Measurements from ENCODE around the gene MTMR10.

Gene MTMR10

DNA sequence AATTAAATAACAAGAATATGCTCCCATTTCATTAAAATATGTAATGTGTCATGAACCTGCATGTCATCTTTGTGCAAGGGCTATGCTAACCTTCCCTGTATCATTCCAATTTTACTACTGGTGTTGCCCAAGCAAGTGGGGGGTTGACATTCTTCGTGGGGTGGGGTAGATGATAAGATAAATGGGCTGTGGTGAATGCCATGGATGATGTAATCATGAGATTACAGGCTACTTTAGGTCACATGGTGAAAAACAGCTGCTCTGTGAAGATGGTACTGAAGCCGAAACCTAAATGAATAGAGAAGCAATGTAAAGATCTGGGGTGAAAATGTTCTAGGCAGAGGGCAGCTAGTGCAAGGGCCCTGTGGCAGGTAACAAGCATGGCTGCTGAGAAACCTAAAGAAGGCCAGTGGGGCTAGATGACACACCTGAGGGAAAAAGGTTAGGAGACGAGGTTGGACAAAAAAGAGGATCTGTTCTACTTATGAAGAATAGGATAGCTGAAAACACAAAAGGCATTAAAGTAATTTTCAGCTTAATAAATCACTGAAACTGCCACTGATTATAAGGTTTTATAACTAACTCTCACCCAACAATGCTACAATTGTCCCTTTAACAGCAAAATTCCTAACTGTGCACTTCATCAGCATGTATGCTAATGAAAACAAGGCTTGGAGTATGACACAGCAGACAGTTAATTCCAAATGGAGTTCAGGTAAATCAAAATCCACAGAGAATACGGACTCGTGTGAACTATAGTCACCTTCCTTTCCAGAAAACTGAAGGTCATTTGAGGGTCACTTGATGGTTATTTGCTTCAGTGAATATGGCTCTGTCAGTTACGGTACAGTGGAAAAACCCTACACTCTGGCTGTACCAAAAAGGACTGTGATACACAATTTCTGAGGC is 35.0 kb downstream of the MTMR10 start:
- DNase-seq (ENCODE audit: low read depth): no peak

- no peak for DNase-seq (ENCODE audit: low read depth)
Observed at GRCh38 chr15:30954674-30955073, 36.8 kb downstream of the MTMR10 start.

GRCh38 chr15:30953731-30954378 is 37.6 kb downstream of the MTMR10 start:
- DNase-seq (ENCODE audit: low read depth): peak; percentile 2

DNA sequence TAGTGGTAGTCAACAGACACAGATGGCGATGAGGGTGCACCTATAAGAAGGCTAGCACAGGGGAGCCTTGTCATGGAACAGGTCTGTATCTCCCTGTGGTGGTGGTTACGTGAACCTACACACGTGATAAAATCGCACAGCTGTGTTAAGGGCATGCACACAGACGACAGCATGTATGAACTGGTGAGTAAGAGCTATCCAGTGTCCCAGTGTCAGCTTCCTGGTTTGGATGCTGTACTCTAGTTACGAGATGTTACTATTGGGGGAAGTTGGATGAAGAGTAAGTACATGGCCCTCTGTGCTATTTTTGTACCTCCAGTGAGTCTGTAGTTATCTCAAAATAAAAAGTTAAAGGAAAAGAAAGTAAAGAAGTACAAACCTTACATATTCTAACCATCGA is 38.2 kb downstream of the MTMR10 start:
- no peak for DNase-seq (ENCODE audit: low read depth)

DNA sequence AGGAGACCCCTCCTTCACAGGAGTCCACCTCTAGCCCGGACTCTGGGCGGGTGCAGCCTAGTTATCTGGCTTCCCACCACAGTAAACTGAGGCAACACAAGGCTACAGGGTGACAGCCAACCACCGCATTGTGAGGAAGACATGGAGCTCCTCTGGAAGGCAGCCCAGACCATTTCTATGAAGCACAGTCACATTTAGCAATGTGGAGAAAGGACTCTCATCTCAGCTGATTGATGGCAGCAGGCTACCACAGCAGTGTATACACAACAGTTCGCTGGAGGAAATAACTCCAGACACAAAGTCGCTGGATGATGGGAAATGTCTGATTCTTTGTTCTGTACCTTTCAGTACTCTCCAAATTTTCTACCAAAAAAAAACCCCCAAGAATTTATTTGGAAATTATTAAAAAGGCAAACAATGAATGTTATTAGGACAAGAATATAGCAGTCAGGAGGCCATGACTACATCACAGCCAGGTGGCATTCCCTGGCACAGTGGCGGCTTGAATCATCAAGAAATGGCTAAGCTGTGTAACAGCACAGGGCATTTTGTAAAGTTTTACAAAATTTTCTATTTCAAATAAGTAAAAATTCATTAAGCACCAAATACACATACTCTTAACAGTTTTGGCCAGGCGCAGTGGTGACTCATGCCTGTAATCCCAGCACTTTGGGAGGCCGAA is 47.6 kb downstream of the MTMR10 start:
- DNase-seq (ENCODE audit: low read depth): no peak

- DNase-seq (ENCODE audit: low read depth): no peak
Observed at GRCh38 chr15:30941520-30941919, 49.9 kb downstream of the MTMR10 start.

- no peak for DNase-seq (ENCODE audit: low read depth)
Observed at GRCh38 chr15:30940359-30940758, 51.1 kb downstream of the MTMR10 start.

DNA sequence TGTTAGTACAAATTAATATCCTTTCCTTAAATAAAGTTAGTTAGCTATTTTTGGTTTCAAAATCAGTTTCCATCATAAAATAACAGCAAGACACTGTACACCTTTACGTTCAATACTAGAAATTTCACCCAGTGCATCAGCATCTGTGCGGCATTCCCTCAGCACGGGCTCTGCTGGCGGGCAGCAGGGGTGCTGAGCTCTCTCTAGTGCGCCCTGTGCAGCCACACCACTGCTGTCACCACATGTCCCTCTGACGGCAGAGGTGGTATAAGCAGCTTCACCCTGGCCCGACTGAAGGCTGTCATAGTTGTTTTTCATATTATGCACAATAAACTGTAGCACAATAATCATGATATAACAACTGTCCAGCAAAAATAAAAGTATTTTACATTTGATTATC is 52.3 kb downstream of the MTMR10 start:
- DNase-seq (ENCODE audit: low read depth): no peak

DNA sequence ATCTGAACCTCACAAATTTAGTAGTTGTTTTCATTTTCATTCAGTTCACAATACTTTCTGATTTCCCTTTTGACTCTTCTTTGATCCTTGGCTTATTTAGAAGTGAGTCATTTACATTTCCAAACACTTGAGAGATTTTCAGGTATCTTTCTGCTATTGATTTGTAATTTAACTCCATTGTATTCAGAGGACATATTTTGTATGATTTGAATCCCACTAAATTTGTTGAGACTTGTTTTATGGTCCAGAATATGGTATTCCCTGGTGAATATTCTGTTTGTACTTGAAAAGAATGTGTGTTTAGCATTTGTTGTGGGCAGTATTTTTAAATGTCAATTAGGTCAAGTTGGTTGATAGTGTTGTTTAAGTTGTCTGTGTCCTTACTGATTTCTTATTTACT is 58.1 kb downstream of the MTMR10 start:
- no peak for DNase-seq (ENCODE audit: low read depth)

DNA sequence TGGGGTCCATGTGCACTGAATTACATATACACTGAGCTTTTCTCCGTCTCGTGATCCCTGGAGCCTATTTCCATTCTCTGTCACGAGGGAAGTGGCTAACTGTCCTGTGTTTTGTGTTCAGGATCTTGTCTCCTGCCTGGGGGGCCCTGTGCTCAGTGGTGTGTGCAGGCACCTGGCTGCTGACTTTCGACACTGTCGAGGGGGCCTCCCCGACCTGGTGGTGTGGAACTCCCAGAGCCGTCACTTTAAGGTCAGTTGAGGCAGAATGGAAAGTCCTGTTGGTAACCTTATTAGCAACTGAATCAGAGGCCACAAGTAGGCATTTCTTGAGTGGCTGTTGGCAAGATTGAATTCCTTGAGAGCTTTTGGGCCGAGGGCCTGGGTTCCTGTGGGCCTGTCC is 61.0 kb downstream of the MTMR10 start:
- no peak for DNase-seq (ENCODE audit: low read depth)

- DNase-seq (ENCODE audit: low read depth): no peak
Observed at GRCh38 chr15:30929982-30930381, 61.4 kb downstream of the MTMR10 start.

DNA sequence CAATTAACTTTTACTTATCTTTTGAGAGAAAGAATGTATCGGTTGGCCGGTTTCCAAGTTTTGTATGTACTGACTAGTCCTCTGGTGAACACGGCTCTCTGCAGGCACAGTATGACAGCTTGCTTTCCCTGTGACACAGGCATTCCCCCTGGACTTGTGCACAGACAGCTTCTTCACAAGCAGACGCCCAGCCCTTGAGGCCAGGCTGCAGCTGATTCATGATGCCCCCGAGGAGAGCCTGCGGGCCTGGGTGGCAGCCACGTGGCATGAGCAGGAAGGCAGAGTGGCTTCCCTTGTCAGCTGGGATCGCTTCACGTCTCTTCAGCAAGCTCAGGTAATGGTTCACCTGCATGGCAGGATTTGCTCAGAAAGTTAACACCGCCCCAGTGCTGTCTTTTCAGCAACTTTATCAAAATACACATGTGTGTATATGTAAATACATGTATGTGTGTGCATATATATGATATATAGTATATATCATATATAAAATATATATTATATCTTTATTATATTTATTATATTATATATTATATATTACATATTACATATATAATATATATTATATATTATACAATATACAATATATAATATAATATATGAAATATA is 62.3 kb downstream of the MTMR10 start:
- no peak for DNase-seq (ENCODE audit: low read depth)

GRCh38 chr15:30928076-30928475 is 63.4 kb downstream of the MTMR10 start:
- no peak for DNase-seq (ENCODE audit: low read depth)

DNA sequence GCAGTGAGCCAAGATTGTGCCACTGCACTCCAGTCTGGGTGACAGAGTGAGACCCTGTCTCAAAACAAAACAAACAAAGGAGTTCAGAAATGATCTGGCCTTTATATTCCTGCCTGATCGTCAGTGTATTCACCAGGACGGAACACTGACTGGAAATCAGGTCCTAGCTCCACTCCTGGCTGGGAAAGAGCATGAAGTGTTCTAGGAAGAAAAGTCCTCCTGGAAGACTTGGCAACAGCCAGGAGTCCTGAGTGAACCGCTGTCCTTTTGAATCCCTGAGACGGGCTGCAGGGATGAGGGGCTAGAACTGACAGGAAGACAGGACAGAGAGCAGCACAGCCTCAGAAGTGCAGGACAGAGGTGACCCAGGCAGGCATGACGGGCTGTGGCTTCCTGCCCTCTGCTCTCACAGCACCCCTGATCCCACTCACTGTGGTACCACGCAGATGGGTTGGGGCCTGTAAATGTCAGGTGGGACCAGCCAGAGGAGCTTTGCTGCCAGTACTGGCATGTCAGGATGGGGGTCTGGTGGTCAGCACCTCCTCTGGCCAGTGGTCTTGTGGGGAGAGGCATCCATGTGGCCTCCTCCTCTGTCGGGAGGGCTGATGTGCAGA is 64.2 kb downstream of the MTMR10 start:
- DNase-seq (ENCODE audit: low read depth): no peak

DNA sequence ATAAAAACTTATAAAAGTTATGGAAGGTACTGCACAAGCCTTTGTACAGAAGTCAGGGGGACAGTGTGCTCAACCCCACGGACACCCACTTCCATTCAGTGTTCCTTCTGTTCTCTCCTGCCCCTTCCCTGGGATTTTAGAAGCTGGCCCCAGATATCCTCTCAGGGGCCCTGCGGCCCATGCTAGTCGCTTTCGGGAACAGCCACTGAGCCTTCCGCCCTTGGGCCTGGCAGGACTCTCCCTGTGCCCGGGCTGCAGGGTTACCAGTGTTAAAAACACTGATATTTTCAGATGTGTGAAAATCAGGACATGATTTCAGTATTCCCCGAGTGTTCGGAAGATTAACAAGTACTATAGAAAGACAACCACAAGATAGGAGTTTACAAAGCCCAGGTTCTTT is 65.3 kb downstream of the MTMR10 start:
- DNase-seq (ENCODE audit: low read depth): no peak

GRCh38 chr15:30925686-30926085 is 65.7 kb downstream of the MTMR10 start:
- no peak for DNase-seq (ENCODE audit: low read depth)

GRCh38 chr15:30924353-30924752 is 67.1 kb downstream of the MTMR10 start:
- no peak for DNase-seq (ENCODE audit: low read depth)

- DNase-seq (ENCODE audit: low read depth): no peak
Observed at GRCh38 chr15:30923429-30923828, 68.0 kb downstream of the MTMR10 start.

DNA sequence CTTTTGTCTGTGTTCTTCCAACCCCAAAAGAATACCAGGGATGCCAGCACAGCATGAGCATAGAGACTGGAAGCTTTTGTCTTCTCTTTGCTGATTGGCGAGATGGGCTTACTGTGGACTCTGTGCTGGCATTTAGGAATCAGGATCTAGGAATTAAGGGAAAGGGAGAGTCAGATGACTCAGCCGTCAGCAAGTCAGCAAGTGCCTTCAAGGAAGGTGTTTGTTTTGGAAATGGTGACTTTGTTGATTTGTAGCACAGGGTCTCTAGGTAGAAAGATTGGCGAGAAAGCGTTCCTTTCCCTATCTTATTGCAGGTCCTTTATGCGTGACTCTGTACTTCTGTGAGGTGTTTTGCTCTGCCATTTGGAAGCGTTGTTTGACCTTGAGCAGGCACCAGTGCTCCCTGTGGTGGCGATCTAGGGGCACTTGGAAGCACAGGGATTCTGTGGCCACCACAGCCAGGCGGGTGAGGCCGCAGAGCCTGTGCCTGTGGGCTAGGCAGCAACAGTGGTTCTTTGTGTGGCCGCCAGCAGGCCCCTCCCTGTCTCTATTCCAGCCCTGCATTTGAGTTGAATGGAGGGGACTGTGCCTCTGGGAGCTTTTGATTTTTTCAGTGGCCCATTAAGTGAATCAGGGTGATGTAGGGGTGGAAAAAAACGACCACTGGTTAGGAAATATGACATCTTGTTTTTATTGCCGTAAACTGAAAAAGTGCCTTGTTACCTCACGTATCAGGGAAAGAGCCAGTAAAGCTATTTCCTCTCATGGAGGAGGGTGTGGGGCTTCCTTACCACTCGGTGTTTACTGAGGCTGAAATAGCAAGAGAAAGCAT is 68.7 kb downstream of the MTMR10 start:
- no peak for DNase-seq (ENCODE audit: low read depth)

DNA sequence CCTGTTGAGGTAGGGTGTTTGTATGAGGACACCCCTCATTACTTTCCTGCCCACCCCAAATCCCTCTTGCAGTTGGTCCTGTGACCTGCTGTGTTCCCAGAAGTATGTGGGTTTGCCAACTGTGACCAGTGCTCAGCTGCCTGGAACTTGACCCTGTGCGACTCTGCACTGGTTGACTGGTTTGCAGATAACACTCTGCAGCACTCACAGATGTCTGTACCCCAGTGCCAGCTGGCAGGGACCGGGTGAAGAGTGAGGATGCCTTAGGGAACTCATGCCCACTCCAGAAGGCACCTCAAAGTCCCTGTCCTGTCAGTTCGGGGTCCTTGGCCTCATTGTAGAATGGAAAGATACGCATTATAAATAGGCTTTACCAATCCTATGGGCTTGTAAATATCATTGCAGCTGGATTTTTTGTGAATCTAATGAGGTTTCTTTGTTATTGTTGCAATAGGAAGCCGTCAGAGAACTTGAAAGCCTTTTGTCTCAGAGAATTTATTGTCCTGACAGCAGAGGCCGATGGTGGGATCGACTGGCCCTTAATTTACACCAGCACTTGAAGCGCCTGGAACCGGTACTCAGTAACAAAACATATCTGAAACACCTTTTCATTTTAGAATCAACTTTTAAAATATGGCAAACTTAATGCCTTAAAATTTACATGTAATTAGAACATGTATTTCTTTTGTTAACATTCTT is 69.5 kb downstream of the MTMR10 start:
- no peak for DNase-seq (ENCODE audit: low read depth)

- no peak for DNase-seq (ENCODE audit: low read depth)
Observed at GRCh38 chr15:30921106-30921505, 70.3 kb downstream of the MTMR10 start.
